HepG2 (cell line): ENCODE results near the gene SHFL. TPM values are rescaled to one million over a fixed set of nuclear protein-coding genes. Genes with fewer than 3 reads are reported as not detected.

Experiments
- ADNP ChIP-seq: sonication (generic); formaldehyde crosslinking; IDR thresholded peaks from 2 replicates; pipeline ENCODE4 v1.4.0; 2020; ENCODE audit warnings: missing genetic modification reagents
- CEBPB ChIP-seq: IDR thresholded peaks from 2 replicates; pipeline ENCODE4 v1.6.1; 2011; ENCODE audit warnings: low read depth, low read length, improper control_type of control experiment, borderline replicate concordance
- ETV5 ChIP-seq: IDR thresholded peaks from 2 replicates; pipeline ENCODE4 v1.6.1; 2018; ENCODE audit warnings: missing biosample characterization, missing genetic modification reagents, inconsistent platforms, borderline replicate concordance
- GTF2F1 ChIP-seq: fragments of 150-350 bp; IDR thresholded peaks from 2 replicates; pipeline ENCODE4 v1.6.1; 2014; ENCODE audit warnings: low read length
- HMG20B ChIP-seq: conservative IDR thresholded peaks from 2 replicates; pipeline ENCODE4 v1.6.1; 2016; ENCODE audit warnings: missing genetic modification reagents, missing compliant biosample characterization
- HNF4G ChIP-seq, 2 experiments: sonication (generic) in 1 of 2; formaldehyde crosslinking in 1 of 2; IDR thresholded peaks; 2 replicates each; pipeline versions ENCODE4 v1.4.0 to v1.6.1; 2011 to 2020; ENCODE audit warnings: borderline replicate concordance in 2 of 2, low read depth in 2 of 2, mild to moderate bottlenecking in 2 of 2, low read length in 1 of 2, missing genetic modification reagents in 1 of 2, moderate library complexity in 1 of 2
- HOXA9 ChIP-seq: sonication (generic); formaldehyde crosslinking; IDR thresholded peaks from 2 replicates; pipeline ENCODE4 v1.8.1; 2022; ENCODE audit warnings: missing genetic modification reagents, mild to moderate bottlenecking, moderate library complexity, borderline replicate concordance
- IKZF4 ChIP-seq: sonication (generic); formaldehyde crosslinking; IDR thresholded peaks from 2 replicates; pipeline ENCODE4 v1.5.1; 2020; ENCODE audit warnings: borderline replicate concordance, mild to moderate bottlenecking, low read depth, missing genetic modification reagents; ENCODE audit errors: not compliant biosample characterization
- KAT2B ChIP-seq: fragments of 150-350 bp; IDR thresholded peaks from 2 replicates; pipeline ENCODE4 v1.6.1; 2014; ENCODE audit warnings: low read depth, low read length, borderline replicate concordance
- NCOA5 ChIP-seq: sonication (generic); formaldehyde crosslinking; IDR thresholded peaks from 2 replicates; pipeline ENCODE4 v1.4.0; 2020; ENCODE audit warnings: missing genetic modification reagents
- NFE2 ChIP-seq: sonication (generic); formaldehyde crosslinking; IDR thresholded peaks from 2 replicates; pipeline ENCODE4 v1.4.0; 2020; ENCODE audit warnings: missing genetic modification reagents
- NR2C2 ChIP-seq: sonication (generic); formaldehyde crosslinking; IDR thresholded peaks from 2 replicates; pipeline ENCODE4 v1.4.0; 2020; ENCODE audit warnings: missing genetic modification reagents, mild to moderate bottlenecking, moderate library complexity, borderline replicate concordance
- PAX8 ChIP-seq: sonication (generic); formaldehyde crosslinking; IDR thresholded peaks from 2 replicates; pipeline ENCODE4 v1.8.0; 2022; ENCODE audit warnings: mild to moderate bottlenecking, missing genetic modification reagents, borderline replicate concordance
- SCMH1 ChIP-seq: sonication (generic); formaldehyde crosslinking; IDR thresholded peaks from 2 replicates; pipeline ENCODE4 v1.9.0; 2021; ENCODE audit warnings: missing genetic modification reagents, mild to moderate bottlenecking, borderline replicate concordance
- SOX5 ChIP-seq: IDR thresholded peaks from 2 replicates; pipeline ENCODE4 v1.6.1; 2016; ENCODE audit warnings: borderline replicate concordance
- SP140L ChIP-seq: sonication (generic); formaldehyde crosslinking; IDR thresholded peaks from 2 replicates; pipeline ENCODE4 v1.4.0; 2020; ENCODE audit warnings: missing genetic modification reagents, borderline replicate concordance
- TBX3 ChIP-seq: fragments of 450-650 bp; IDR thresholded peaks from 2 replicates; pipeline ENCODE4 v1.6.1; 2017; ENCODE audit warnings: antibody characterized with exemption, mild to moderate bottlenecking, inconsistent platforms, borderline replicate concordance
- TCF7 ChIP-seq: sonication (generic); IDR thresholded peaks from 2 replicates; pipeline ENCODE4 v1.6.1; 2016; ENCODE audit warnings: antibody characterized with exemption, low read depth
- TOE1 ChIP-seq: sonication (generic); formaldehyde crosslinking; IDR thresholded peaks from 2 replicates; pipeline ENCODE4 v1.4.0; 2020; ENCODE audit warnings: mild to moderate bottlenecking, missing genetic modification reagents
- U2AF2 ChIP-seq: fragments of 200-400 bp; formaldehyde crosslinking; IDR thresholded peaks from 2 replicates; pipeline ENCODE4 v1.6.1; 2017; ENCODE audit warnings: low read depth, mild to moderate bottlenecking, low read length
- ZFX ChIP-seq: sonication (generic); formaldehyde crosslinking; IDR thresholded peaks from 2 replicates; pipeline ENCODE4 v1.4.0; 2020; ENCODE audit warnings: mild to moderate bottlenecking, low read depth, missing genetic modification reagents, moderate library complexity
- ZNF326 ChIP-seq: sonication (generic); formaldehyde crosslinking; IDR thresholded peaks from 2 replicates; pipeline ENCODE4 v1.4.0; 2020; ENCODE audit warnings: missing genetic modification reagents, borderline replicate concordance
- ZNF563 ChIP-seq: sonication (generic); formaldehyde crosslinking; IDR thresholded peaks from 2 replicates; pipeline ENCODE4 v1.8.0; 2022; ENCODE audit warnings: mild to moderate bottlenecking, moderate library complexity, missing genetic modification reagents
- ZNF564 ChIP-seq: sonication (generic); formaldehyde crosslinking; IDR thresholded peaks from 2 replicates; pipeline ENCODE4 v1.8.1; 2023; ENCODE audit warnings: mild to moderate bottlenecking, missing genetic modification reagents
- ZNF747 ChIP-seq: sonication (generic); formaldehyde crosslinking; IDR thresholded peaks from 2 replicates; pipeline ENCODE4 v1.8.1; 2023; ENCODE audit warnings: missing genetic modification reagents, mild to moderate bottlenecking, borderline replicate concordance
- ZZZ3 ChIP-seq: sonication (generic); formaldehyde crosslinking; IDR thresholded peaks from 2 replicates; pipeline ENCODE4 v1.4.0; 2020; ENCODE audit warnings: missing genetic modification reagents, mild to moderate bottlenecking, borderline replicate concordance
- polyA plus RNA-seq, 8 experiments: library from polyadenylated mRNA; depleted of rRNA in 3 of 8; stranded (reverse) in 7 of 8; unstranded in 1 of 8; fragments of >200 nt; fragmentation: Illumina TruSeq in 4 of 8; extraction: Trizol in 4 of 8; gene quantifications; 2 replicates each; pipeline versions ENCODE4 v1.2.1 to v1.2.3, GENCODE V29; 2011 to 2016; ENCODE audit warnings: low read depth in 4 of 8, missing spikeins in 1 of 8, mixed read lengths in 1 of 8; ENCODE audit not compliant: insufficient read depth in 1 of 8
- total RNA-seq, 5 experiments: library from RNA; depleted of rRNA; stranded (reverse); fragments of >200 nt; fragmentation: Illumina TruSeq; extraction: Trizol; gene quantifications; 2 replicates each; pipeline ENCODE4 v1.2.3, GENCODE V29; 2016; ENCODE audit warnings: low read depth in 1 of 5
- TF ChIP-seq, protein P1 (sequence below): sonication (generic); formaldehyde crosslinking; IDR thresholded peaks from 2 replicates; pipeline ENCODE4 v1.5.0; 2020; ENCODE audit warnings: missing genetic modification reagents
- TF ChIP-seq, protein P2 (sequence below): sonication (generic); formaldehyde crosslinking; IDR thresholded peaks from 2 replicates; pipeline ENCODE4 v1.8.0; 2022; ENCODE audit warnings: mild to moderate bottlenecking, missing genetic modification reagents

SHFL gene
- total and polyA plus RNA-seq, 2 of the 13 experiments (the other 11 are each of a cell fraction or from before 2014, with no cell fraction given): 12.3 to 36.4 TPM

DNA sequence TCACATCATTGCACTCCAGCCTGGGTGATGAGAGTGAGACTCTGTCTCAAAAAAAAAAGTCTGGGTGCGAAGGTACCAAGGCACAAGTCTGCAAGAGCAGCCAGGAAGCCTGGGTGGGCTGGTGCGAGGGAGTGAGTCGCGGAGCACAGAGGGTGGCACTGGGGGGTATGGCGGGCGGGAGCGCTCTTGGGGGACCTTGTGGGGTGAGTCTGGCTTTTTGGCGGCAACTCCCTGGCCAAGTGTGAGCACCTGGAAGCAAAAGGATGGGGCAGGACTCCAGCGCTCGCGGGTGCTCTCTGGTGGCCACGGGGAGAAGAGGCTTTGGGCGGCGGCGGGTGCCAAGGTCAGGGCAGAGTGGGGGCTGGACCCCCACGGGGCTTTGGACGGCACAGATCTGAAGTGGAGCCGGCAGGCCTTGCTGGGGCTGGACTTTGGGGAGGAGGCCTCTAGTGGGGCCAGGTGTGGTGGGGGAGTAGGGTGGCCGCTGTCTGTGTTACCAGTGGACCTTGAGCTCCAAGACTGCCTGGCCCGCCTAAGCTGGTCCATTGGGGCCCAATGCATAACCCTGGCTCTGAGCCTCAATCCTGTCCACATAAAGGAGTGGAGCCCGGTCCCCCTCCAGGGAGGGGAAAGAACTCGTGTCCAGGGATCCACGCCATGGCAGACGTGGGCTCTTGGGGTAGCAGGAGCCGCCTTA lies 26.9 kb downstream of the SHFL start (continued):
- TF ChIP-seq, protein P1, sequence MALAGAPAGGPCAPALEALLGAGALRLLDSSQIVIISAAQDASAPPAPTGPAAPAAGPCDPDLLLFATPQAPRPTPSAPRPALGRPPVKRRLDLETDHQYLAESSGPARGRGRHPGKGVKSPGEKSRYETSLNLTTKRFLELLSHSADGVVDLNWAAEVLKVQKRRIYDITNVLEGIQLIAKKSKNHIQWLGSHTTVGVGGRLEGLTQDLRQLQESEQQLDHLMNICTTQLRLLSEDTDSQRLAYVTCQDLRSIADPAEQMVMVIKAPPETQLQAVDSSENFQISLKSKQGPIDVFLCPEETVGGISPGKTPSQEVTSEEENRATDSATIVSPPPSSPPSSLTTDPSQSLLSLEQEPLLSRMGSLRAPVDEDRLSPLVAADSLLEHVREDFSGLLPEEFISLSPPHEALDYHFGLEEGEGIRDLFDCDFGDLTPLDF (CRISPR knock-in tag): no peak
- TF ChIP-seq U2AF2: no peak
- no peak for TF ChIP-seq ZZZ3 (CRISPR knock-in tag)
- TF ChIP-seq SOX5 (CRISPR knock-in tag): no peak
- no peak for TF ChIP-seq ZNF563 (CRISPR knock-in tag)
- TF ChIP-seq PAX8: no peak
- no peak for TF ChIP-seq NFE2 (CRISPR knock-in tag)
- TF ChIP-seq ZFX: no peak
- no peak for TF ChIP-seq ADNP (CRISPR knock-in tag)
- no peak for TF ChIP-seq ZNF747
- no peak for TF ChIP-seq CEBPB
- no peak for TF ChIP-seq GTF2F1
- TF ChIP-seq ZNF326 (CRISPR knock-in tag): no peak
- TF ChIP-seq TBX3: no peak
- TF ChIP-seq SCMH1 (CRISPR knock-in tag): no peak
- TF ChIP-seq IKZF4 (CRISPR knock-in tag): no peak
- 0 out of 2 replicates have a peak, but pooled peaks have one; percentile 11 for TF ChIP-seq HNF4G (IDR thresholded peaks at IDR 0.05; ENCODE audit: borderline replicate concordance, low read depth, low read length)
- no peak for TF ChIP-seq HNF4G (CRISPR knock-in tag; IDR thresholded peaks at IDR 0.05; ENCODE audit: borderline replicate concordance, low read depth)
- peak; percentile 27; the same call in 1 of the 2 replicates for TF ChIP-seq NR2C2 (CRISPR knock-in tag)
- TF ChIP-seq, protein P2, sequence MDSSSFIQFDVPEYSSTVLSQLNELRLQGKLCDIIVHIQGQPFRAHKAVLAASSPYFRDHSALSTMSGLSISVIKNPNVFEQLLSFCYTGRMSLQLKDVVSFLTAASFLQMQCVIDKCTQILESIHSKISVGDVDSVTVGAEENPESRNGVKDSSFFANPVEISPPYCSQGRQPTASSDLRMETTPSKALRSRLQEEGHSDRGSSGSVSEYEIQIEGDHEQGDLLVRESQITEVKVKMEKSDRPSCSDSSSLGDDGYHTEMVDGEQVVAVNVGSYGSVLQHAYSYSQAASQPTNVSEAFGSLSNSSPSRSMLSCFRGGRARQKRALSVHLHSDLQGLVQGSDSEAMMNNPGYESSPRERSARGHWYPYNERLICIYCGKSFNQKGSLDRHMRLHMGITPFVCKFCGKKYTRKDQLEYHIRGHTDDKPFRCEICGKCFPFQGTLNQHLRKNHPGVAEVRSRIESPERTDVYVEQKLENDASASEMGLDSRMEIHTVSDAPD: no peak
- no peak for TF ChIP-seq NCOA5 (CRISPR knock-in tag)
- no peak for TF ChIP-seq TOE1 (CRISPR knock-in tag)
- no peak for TF ChIP-seq HMG20B (CRISPR knock-in tag)
- no peak for TF ChIP-seq ZNF564 (CRISPR knock-in tag)
- no peak for TF ChIP-seq KAT2B
- TF ChIP-seq SP140L: no peak
- TF ChIP-seq ETV5: no peak
- no peak for TF ChIP-seq HOXA9 (CRISPR knock-in tag)
- peak; percentile 32; the same call in 1 of the 2 replicates for TF ChIP-seq TCF7
